OCI-LY1 (cell line): ENCODE measurements around the gene CDK17.

Experiments
- H2AFZ ChIP-seq: fragments of 200-600 bp; sonication (generic), shearing (Covaris generic); 2 replicates; pipeline ENCODE4 v1.6.0; 2014; ENCODE audit warnings: antibody characterized with exemption, mild to moderate bottlenecking, low read length
- H3F3A ChIP-seq: fragments of 200-600 bp; sonication (generic), shearing (Covaris generic); 2 replicates; pipeline ENCODE4 v1.6.0; 2014; ENCODE audit warnings: mild to moderate bottlenecking, antibody characterized with exemption, low read length, moderate library complexity; ENCODE audit not compliant: insufficient read depth
- H3K27ac ChIP-seq: fragments of 200-600 bp; sonication (generic); 2 replicates; pipeline ENCODE4 v1.5.1; 2014; ENCODE audit warnings: low read length, mixed run types, mild to moderate bottlenecking, low read depth; ENCODE audit not compliant: poor library complexity, severe bottlenecking
- H3K27me3 ChIP-seq: fragments of 200-600 bp; sonication (generic); 2 replicates; pipeline ENCODE4 v1.6.0; 2014; ENCODE audit warnings: antibody characterized with exemption, mild to moderate bottlenecking, low read length, moderate library complexity; ENCODE audit not compliant: insufficient read depth
- H3K36me3 ChIP-seq: fragments of 200-600 bp; sonication (generic); 2 replicates; pipeline ENCODE4 v1.6.1; 2014; ENCODE audit warnings: mild to moderate bottlenecking, antibody characterized with exemption, low read length, moderate library complexity, mixed read lengths; ENCODE audit not compliant: insufficient read depth
- H3K4me1 ChIP-seq: fragments of 200-600 bp; sonication (generic); 2 replicates; pipeline ENCODE4 v1.5.1; 2014; ENCODE audit warnings: mild to moderate bottlenecking, low read length, moderate library complexity; ENCODE audit not compliant: insufficient read depth, severe bottlenecking
- H3K4me2 ChIP-seq: fragments of 200-600 bp; sonication (generic), shearing (Covaris generic); 2 replicates; pipeline ENCODE4 v1.6.1; 2014; ENCODE audit warnings: low read length
- H3K4me3 ChIP-seq: fragments of 200-600 bp; sonication (generic); 2 replicates; pipeline ENCODE4 v1.5.1; 2014; ENCODE audit warnings: low read length, low read depth, mild to moderate bottlenecking, mixed read lengths; ENCODE audit not compliant: poor library complexity, severe bottlenecking
- H3K79me2 ChIP-seq: fragments of 200-600 bp; shearing (Covaris generic); 2 replicates; pipeline ENCODE4 v1.6.1; 2016; ENCODE audit warnings: mixed run types, low read length, mixed read lengths; ENCODE audit not compliant: insufficient read depth
- H3K9ac ChIP-seq: fragments of 200-600 bp; sonication (generic), shearing (Covaris generic); 2 replicates; pipeline ENCODE4 v1.6.1; 2014; ENCODE audit warnings: mild to moderate bottlenecking, low read length, mixed read lengths
- H3K9me2 ChIP-seq: fragments of 200-600 bp; sonication (generic), shearing (Covaris generic); 2 replicates; pipeline ENCODE4 v1.6.1; 2014; ENCODE audit warnings: low read depth, mild to moderate bottlenecking, low read length, mixed read lengths
- H3K9me3 ChIP-seq: fragments of 200-600 bp; shearing (Covaris generic); 2 replicates; pipeline ENCODE4 v1.6.1; 2014; ENCODE audit warnings: low read length, mixed read lengths
- H4K20me1 ChIP-seq: fragments of 200-600 bp; sonication (generic), shearing (Covaris generic); 2 replicates; pipeline ENCODE4 v1.6.0; 2016; ENCODE audit warnings: mild to moderate bottlenecking, low read length; ENCODE audit not compliant: insufficient read depth
- CTCF ChIP-seq: fragments of 200-600 bp; sonication (generic), shearing (Covaris generic); IDR thresholded peaks from 2 replicates; pipeline ENCODE4 v1.5.1; 2017; ENCODE audit warnings: mild to moderate bottlenecking, antibody characterized with exemption, low read length, moderate library complexity, mixed read lengths
- EZH2 ChIP-seq: fragments of 200-600 bp; sonication (generic), shearing (Covaris generic); IDR thresholded peaks from 2 replicates; pipeline ENCODE4 v1.8.0; 2017; ENCODE audit warnings: borderline replicate concordance, mixed run types, mild to moderate bottlenecking, antibody characterized with exemption, low read length, moderate library complexity, mixed read lengths

Gene CDK17

GRCh38 chr12:96402061-96402460 is 1.8 kb upstream of the CDK17 start:
- H3K79me2 ChIP-seq: peaks cover 20% of the 10 kb centered on the region
- H3K27me3 ChIP-seq: no peaks in the 10 kb centered on the region
- no peak overlapping the region; the same call in 1 of the 2 replicates for H3K9ac ChIP-seq
- no peaks in the 10 kb centered on the region for H3F3A ChIP-seq
- H3K4me1 ChIP-seq: peaks cover 31% of the 10 kb centered on the region
- TF ChIP-seq CTCF (no peak), EZH2 (no peak)
- H2AFZ ChIP-seq: peak overlapping the region; percentile 98; the same call in 1 of the 2 replicates
- no peaks in the 10 kb centered on the region for H3K36me3 ChIP-seq
- no peaks in the 10 kb centered on the region for H3K9me3 ChIP-seq
- no peak overlapping the region for H3K27ac ChIP-seq
- peak overlapping the region; percentile 100; the same call in 1 of the 2 replicates for H3K4me2 ChIP-seq
- no peaks in the 10 kb centered on the region for H4K20me1 ChIP-seq
- peak overlapping the region; percentile 96 for H3K4me3 ChIP-seq
- no peaks in the 10 kb centered on the region for H3K9me2 ChIP-seq

GRCh38 chr12:96401076-96401871 is 1.0 kb upstream of the CDK17 start:
- Histone ChIP-seq H3K4me3 (peak overlapping the region; percentile 96), H2AFZ (peak overlapping the region; percentile 98), H3K27me3 (no peaks in the 10 kb centered on the region), H3K27ac (peak overlapping the region; percentile 72), H3K9me3 (no peaks in the 10 kb centered on the region), H3K36me3 (no peaks in the 10 kb centered on the region), H3K9ac (peak overlapping the region; percentile 78), H4K20me1 (no peaks in the 10 kb centered on the region), H3K4me1 (peaks cover 39% of the 10 kb centered on the region), H3K4me2 (peak overlapping the region; percentile 100), H3F3A (no peaks in the 10 kb centered on the region), H3K9me2 (no peaks in the 10 kb centered on the region), H3K79me2 (peaks cover 28% of the 10 kb centered on the region)
- TF ChIP-seq EZH2 (no peak), CTCF (peak; percentile 45; the same call in 1 of the 2 replicates)

GRCh38 chr12:96400631-96401075 is 414 bp upstream of the CDK17 start:
- H3K9me3 ChIP-seq: no peaks in the 10 kb centered on the region
- peak overlapping the region; percentile 98 for H2AFZ ChIP-seq

More at GRCh38 chr12:96400631-96401075, 414 bp upstream of the CDK17 start:
- H3K27me3 ChIP-seq: no peaks in the 10 kb centered on the region
- peaks cover 45% of the 10 kb centered on the region for H3K4me1 ChIP-seq
- TF ChIP-seq EZH2 (no peak), CTCF (no peak)
- H3K9me2 ChIP-seq: no peaks in the 10 kb centered on the region
- H3F3A ChIP-seq: no peaks in the 10 kb centered on the region
- H3K4me2 ChIP-seq: peak overlapping the region; percentile 100
- peak overlapping the region; percentile 96 for H3K4me3 ChIP-seq
- H3K9ac ChIP-seq: peak overlapping the region; percentile 78
- peak overlapping the region; percentile 72 for H3K27ac ChIP-seq
- peaks cover 34% of the 10 kb centered on the region for H3K79me2 ChIP-seq
- no peaks in the 10 kb centered on the region for H4K20me1 ChIP-seq
- no peaks in the 10 kb centered on the region for H3K36me3 ChIP-seq
